GM12878 (cell line): ENCODE data around the gene CSF3. TPM values are rescaled to one million over a fixed set of nuclear protein-coding genes. Genes with fewer than 3 reads are reported as not detected.

Source experiments
- GATAD2B ChIP-seq: fragments of 450-650 bp; conservative IDR thresholded peaks from 2 replicates; pipeline ENCODE4 v1.6.1; 2017; ENCODE audit warnings: low read depth, mild to moderate bottlenecking, moderate library complexity
- MTA3 ChIP-seq: IDR thresholded peaks from 2 replicates; pipeline ENCODE4 v1.6.1; 2012; ENCODE audit warnings: low read length, inconsistent platforms, borderline replicate concordance
- NBN ChIP-seq: fragments of 450-650 bp; IDR thresholded peaks from 2 replicates; pipeline ENCODE4 v1.6.1; 2016
- POLR2AphosphoS5 ChIP-seq: IDR thresholded peaks from 2 replicates; pipeline ENCODE4 v1.6.1; 2011; ENCODE audit warnings: mild to moderate bottlenecking, low read length, inconsistent platforms
- polyA plus RNA-seq, 11 experiments: library from polyadenylated mRNA; depleted of rRNA in 4 of 11; unstranded in 6 of 11; stranded (reverse) in 5 of 11; fragments of >200 nt; fragmentation: Nextera tagmentation in 4 of 11; fragmentation: Illumina TruSeq in 1 of 11; extraction: Ambion mirVana in 4 of 11; extraction: Trizol in 1 of 11; gene quantifications; 1 replicate in 1 of 11; 2 replicates in 10 of 11; pipeline versions ENCODE4 v1.2.1 to v1.2.3, GENCODE V29; 2011 to 2016; ENCODE audit warnings: inconsistent platforms in 2 of 11, missing spikeins in 2 of 11, low read depth in 1 of 11
- total RNA-seq, 4 experiments: library from RNA; depleted of rRNA in 3 of 4; stranded (reverse); fragments of >200 nt in 3 of 4; fragmentation: Illumina TruSeq in 1 of 4; extraction: Trizol in 1 of 4; gene quantifications; 2 replicates each; pipeline versions ENCODE4 v1.2.1 to v1.2.3, GENCODE V29; 2013 to 2021
- TF ChIP-seq, protein P1 (sequence below): fragments of 450-650 bp; IDR thresholded peaks from 2 replicates; pipeline ENCODE4 v1.6.1; 2016; ENCODE audit warnings: mild to moderate bottlenecking, moderate library complexity, borderline replicate concordance
- TF ChIP-seq, protein P2 (sequence below): IDR thresholded peaks from 2 replicates; pipeline ENCODE4 v1.6.1; 2011; ENCODE audit warnings: mild to moderate bottlenecking, low read depth, low read length, moderate library complexity; ENCODE audit not compliant: insufficient replicate concordance
- TF ChIP-seq, protein P3 (sequence below): fragments of 450-650 bp; IDR thresholded peaks from 2 replicates; pipeline ENCODE4 v1.6.1; 2017; ENCODE audit warnings: antibody characterized with exemption, mild to moderate bottlenecking, moderate library complexity

The CSF3 gene
- total and polyA plus RNA-seq, 10 of the 15 experiments (the other 5 are each of a cell fraction or from before 2014, with no cell fraction given): 0.09 to 0.28 (median 0.12) TPM; not detected in 5

- TF ChIP-seq, protein P1, sequence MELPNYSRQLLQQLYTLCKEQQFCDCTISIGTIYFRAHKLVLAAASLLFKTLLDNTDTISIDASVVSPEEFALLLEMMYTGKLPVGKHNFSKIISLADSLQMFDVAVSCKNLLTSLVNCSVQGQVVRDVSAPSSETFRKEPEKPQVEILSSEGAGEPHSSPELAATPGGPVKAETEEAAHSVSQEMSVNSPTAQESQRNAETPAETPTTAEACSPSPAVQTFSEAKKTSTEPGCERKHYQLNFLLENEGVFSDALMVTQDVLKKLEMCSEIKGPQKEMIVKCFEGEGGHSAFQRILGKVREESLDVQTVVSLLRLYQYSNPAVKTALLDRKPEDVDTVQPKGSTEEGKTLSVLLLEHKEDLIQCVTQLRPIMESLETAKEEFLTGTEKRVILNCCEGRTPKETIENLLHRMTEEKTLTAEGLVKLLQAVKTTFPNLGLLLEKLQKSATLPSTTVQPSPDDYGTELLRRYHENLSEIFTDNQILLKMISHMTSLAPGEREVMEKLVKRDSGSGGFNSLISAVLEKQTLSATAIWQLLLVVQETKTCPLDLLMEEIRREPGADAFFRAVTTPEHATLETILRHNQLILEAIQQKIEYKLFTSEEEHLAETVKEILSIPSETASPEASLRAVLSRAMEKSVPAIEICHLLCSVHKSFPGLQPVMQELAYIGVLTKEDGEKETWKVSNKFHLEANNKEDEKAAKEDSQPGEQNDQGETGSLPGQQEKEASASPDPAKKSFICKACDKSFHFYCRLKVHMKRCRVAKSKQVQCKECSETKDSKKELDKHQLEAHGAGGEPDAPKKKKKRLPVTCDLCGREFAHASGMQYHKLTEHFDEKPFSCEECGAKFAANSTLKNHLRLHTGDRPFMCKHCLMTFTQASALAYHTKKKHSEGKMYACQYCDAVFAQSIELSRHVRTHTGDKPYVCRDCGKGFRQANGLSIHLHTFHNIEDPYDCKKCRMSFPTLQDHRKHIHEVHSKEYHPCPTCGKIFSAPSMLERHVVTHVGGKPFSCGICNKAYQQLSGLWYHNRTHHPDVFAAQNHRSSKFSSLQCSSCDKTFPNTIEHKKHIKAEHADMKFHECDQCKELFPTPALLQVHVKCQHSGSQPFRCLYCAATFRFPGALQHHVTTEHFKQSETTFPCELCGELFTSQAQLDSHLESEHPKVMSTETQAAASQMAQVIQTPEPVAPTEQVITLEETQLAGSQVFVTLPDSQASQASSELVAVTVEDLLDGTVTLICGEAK: no peak
- TF ChIP-seq POLR2AphosphoS5 (no peak), NBN (no peak), MTA3 (no peak), GATAD2B (no peak)
- TF ChIP-seq, protein P2, sequence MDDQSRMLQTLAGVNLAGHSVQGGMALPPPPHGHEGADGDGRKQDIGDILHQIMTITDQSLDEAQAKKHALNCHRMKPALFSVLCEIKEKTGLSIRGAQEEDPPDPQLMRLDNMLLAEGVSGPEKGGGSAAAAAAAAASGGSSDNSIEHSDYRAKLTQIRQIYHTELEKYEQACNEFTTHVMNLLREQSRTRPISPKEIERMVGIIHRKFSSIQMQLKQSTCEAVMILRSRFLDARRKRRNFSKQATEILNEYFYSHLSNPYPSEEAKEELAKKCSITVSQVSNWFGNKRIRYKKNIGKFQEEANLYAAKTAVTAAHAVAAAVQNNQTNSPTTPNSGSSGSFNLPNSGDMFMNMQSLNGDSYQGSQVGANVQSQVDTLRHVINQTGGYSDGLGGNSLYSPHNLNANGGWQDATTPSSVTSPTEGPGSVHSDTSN: no peak
- TF ChIP-seq, protein P3, sequence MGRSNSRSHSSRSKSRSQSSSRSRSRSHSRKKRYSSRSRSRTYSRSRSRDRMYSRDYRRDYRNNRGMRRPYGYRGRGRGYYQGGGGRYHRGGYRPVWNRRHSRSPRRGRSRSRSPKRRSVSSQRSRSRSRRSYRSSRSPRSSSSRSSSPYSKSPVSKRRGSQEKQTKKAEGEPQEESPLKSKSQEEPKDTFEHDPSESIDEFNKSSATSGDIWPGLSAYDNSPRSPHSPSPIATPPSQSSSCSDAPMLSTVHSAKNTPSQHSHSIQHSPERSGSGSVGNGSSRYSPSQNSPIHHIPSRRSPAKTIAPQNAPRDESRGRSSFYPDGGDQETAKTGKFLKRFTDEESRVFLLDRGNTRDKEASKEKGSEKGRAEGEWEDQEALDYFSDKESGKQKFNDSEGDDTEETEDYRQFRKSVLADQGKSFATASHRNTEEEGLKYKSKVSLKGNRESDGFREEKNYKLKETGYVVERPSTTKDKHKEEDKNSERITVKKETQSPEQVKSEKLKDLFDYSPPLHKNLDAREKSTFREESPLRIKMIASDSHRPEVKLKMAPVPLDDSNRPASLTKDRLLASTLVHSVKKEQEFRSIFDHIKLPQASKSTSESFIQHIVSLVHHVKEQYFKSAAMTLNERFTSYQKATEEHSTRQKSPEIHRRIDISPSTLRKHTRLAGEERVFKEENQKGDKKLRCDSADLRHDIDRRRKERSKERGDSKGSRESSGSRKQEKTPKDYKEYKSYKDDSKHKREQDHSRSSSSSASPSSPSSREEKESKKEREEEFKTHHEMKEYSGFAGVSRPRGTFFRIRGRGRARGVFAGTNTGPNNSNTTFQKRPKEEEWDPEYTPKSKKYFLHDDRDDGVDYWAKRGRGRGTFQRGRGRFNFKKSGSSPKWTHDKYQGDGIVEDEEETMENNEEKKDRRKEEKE: no peak
- TF ChIP-seq, all 136 proteins: peak for 0
These were observed 45.8 kb downstream of the CSF3 start (continued) for GRCh38 chr17:40060887-40061608.
